ENCODE data around the gene DUSP2.

- no peak for TF ChIP-seq SIN3A (IDR thresholded peaks at IDR 0.05; ENCODE audit: borderline replicate concordance, insufficient read depth, low read length)
- no peak for TF ChIP-seq POLR2AphosphoS5 (IDR thresholded peaks at IDR 0.05; ENCODE audit: low read depth, low read length)
- TF ChIP-seq FOXP2 (optimal IDR thresholded peaks at IDR 0.05; ENCODE audit: borderline replicate concordance, extremely low read depth, extremely low read length, insufficient read depth), result no peak
- no peak for TF ChIP-seq REST (IDR thresholded peaks at IDR 0.05; ENCODE audit: insufficient read depth in 1 of 2, low read depth in 2 of 2, low read length in 2 of 2)
- no peak for TF ChIP-seq TAF1 (IDR thresholded peaks at IDR 0.05; ENCODE audit: borderline replicate concordance, insufficient read depth, low read length)
These were observed 2.5 kb upstream of the DUSP2 start for GRCh38 chr2:96147593-96148201.
